Fibroblast of upper back skin (primary cell): ENCODE measurements around the gene NR1D1.

Experiments
- DNase-seq: peaks from one replicate; pipeline ENCODE4 v3.0.0-alpha.2; 2013

NR1D1 gene

DNA sequence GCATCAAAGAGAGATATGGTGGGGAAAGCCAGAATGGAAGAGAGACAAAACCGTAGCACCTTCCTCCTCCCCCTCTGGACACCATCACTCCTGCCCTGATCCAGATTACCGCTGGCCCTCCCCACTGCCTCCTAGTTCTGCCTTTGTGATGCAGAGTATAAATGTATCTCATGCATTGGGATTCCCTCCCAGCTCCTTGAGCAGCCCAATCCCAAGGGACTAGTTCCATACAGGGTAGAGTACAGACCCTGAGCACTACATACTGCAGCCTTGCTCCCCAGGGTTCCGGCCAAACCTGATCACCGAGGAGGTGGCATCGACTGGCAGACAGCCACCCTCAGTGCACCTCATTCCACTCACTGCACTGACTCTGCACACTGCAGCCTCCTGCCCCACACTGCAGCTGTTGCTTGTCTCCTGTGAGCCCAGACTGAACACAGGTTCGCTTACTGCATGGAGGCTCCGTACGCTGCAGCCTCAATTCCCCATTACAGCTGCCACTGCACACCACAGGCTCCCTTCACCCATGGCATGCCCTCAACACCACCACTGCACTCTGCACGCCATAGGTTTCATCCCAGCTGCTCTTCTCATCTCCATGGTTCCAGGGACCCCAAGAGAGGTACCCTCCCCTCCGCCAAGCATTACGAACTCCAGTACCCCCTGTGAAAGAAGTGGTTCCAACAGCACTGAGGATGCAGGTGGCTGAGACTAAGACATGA, 39.3 kb downstream of the NR1D1 start:
- no peak for DNase-seq

DNA sequence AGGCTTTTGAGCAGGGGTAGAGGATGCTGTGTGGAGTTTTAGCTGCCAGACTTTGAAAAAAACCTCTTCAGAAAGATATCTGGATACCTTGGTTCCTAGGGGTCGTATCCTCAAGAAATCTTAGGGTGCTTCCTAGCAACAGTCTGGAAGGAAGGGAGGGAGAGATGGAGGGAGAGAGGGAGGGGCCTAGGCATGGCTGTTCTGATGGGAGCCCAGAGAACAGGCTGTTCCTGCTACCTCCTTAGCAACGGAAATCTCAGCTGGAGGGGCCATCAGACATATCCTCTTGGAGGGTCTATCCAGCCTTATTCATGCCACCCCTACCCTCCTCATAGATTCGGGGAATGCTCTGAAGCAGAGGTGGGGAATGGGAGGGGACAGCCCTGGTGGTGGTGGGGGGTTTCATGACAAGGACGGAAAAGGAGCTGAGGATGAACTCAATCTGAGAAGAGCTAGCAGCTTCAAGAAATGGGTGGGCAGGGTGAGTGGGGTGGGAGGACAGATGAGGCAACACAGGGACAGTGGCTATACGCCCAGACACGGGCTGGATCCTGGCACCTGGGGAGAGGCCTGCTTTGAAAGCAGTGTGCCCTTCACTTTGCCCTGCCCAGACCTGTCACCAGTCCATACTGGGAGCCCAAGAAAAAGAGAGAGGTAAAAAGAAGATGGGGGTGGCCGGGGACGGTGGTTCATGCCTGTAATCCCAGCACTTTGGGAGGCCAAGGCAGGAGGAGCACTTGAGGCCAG, 40.5 kb downstream of the NR1D1 start:
- no peak for DNase-seq

GRCh38 chr17:40058865-40059264, 41.5 kb downstream of the NR1D1 start:
- no peak for DNase-seq

DNA sequence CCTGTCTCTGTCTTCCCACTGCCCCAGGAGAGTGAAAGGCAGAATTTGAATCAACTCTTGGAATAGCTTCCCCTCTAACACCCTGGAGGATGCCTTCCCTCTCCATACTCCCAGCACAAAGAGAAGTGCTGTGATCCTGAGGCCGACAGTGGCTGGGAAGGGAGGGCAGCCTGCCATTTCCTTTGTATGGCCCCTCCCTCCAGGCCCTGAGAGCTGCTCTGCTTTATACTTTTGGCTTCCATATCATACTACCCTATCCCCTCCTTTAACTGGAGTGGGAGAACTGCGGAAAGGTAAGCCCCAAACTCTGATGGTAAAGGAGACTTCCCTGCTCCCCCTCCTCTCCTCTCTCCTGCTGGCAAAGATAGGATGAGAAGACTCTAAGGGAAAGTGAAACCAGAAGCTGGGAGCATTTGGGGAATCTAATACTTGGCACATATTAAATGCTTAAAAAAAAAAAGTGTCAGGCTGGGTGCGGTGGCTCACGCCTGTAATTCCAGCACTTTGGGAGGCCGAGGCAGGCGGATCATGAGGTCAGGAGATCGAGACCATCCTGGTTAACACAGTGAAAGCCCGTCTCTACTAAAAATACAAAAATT, 42.1 kb downstream of the NR1D1 start:
- DNase-seq = peak; percentile 34

DNA sequence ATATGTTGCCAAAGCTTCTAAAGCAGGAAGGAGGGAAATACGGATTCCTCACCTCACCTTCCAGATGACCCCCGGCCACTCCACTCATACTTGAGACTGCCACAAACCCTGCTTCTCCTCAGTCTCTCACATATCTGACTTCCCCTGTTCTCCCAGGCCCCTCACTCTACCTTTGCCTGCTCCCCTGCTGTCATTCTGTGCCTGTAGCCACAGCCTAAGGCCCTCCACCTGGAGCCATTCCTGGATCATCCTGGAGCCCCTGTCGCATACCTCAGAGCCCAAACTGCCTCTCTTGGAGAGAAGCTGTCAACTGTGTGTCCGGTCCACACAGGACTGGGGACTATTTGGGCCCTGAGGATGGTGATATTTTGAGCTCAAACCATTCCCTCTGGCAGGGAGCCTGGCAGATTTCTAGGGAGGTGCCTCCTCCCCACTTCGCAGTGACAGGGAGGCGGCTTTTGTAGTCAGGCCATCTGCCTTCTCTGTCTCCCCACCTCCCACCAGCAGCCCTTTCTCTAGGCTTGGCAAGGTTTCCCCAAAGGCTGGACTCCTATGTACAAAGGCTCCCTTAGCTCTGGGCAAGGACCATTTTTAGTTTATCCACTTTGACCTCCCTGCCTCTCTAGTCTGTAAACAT, 43.9 kb downstream of the NR1D1 start:
- no peak for DNase-seq
